Endothelial cell of umbilical vein (primary cell): ENCODE data around the gene SMPX. TPM values are rescaled to one million over a fixed set of nuclear protein-coding genes. Genes with fewer than 3 reads are reported as not detected.

Experiments
- BruUV-seq: library from RNA; stranded (reverse); fragments of 400-500 nt; replicated peaks from 2 replicates; lab custom pipeline; 2021; lab: Mats Ljungman, UMichigan
- CTCF ChIA-PET: fragments of 300-600, 350-600 bp; sonication (Branson Sonifier 250); formaldehyde crosslinking; loops from one replicate; lab custom pipeline; 2021; ENCODE audit warnings: antibody characterized with exemption, inconsistent platforms; lab: Charles Lee
- POLR2A ChIA-PET: fragments of 300-600, 350-600 bp; sonication (Branson Sonifier 250); formaldehyde crosslinking; loops from one replicate; lab custom pipeline; 2021; ENCODE audit warnings: antibody characterized with exemption, inconsistent platforms; lab: Charles Lee
- DNase-seq: peaks from one replicate; pipeline ENCODE4 v3.0.0-alpha.2; 2011; ENCODE audit warnings: low read depth, low spot score
- FAIRE-seq: peaks from 2 replicates; lab custom pipeline; 2011; peaks lifted over from hg19 to GRCh38; lab: Jason Lieb, UNC
- H2AFZ ChIP-seq: 2 replicates; pipeline ENCODE4 v1.6.0; 2012; ENCODE audit warnings: low read depth, low read length, control low read depth, inconsistent platforms
- H3K27ac ChIP-seq: 2 replicates; pipeline ENCODE4 v1.5.1; 2011; ENCODE audit warnings: low read depth, mild to moderate bottlenecking, control low read depth, low read length, moderate library complexity; ENCODE audit not compliant: insufficient read depth
- H3K27me3 ChIP-seq, 2 experiments: 2 replicates each; pipeline versions ENCODE4 v1.6.0 to v1.6.1; 2011; ENCODE audit warnings: low read length in 2 of 2, mixed read lengths in 1 of 2; ENCODE audit not compliant: control insufficient read depth in 2 of 2, insufficient read depth in 2 of 2
- H3K36me3 ChIP-seq, 2 experiments: 2 replicates in 1 of 2; 3 replicates in 1 of 2; pipeline ENCODE4 v1.5.1; 2011; ENCODE audit warnings: low read length in 2 of 2, mild to moderate bottlenecking in 1 of 2, moderate library complexity in 1 of 2; ENCODE audit not compliant: control insufficient read depth in 2 of 2, insufficient read depth in 2 of 2; ENCODE audit errors: extremely low read depth in 1 of 2
- H3K4me1 ChIP-seq: 3 replicates; pipeline ENCODE4 v1.5.1; 2011; ENCODE audit warnings: mild to moderate bottlenecking, low read length; ENCODE audit not compliant: control insufficient read depth, insufficient read depth; ENCODE audit errors: extremely low read depth
- H3K4me2 ChIP-seq: 2 replicates; pipeline ENCODE4 v1.6.1; 2011; ENCODE audit warnings: low read length, control low read depth, mixed read lengths; ENCODE audit not compliant: insufficient read depth
- H3K4me3 ChIP-seq, 3 experiments: fragments of 200-600 bp in 1 of 3; sonication (generic), shearing (Covaris generic) in 1 of 3; replicated peaks in 1 of 3; 2 replicates each; pipeline ENCODE4 v1.5.1; 2011 to 2016; ENCODE audit warnings: control low read depth in 3 of 3, low read length in 3 of 3, mild to moderate bottlenecking in 2 of 3, inconsistent platforms in 1 of 3, low read depth in 1 of 3, moderate library complexity in 1 of 3; ENCODE audit not compliant: insufficient read depth in 1 of 3
- H3K79me2 ChIP-seq: 2 replicates; pipeline ENCODE4 v1.6.0; 2012; ENCODE audit warnings: low read length, inconsistent platforms; ENCODE audit not compliant: control insufficient read depth, insufficient read depth
- H3K9ac ChIP-seq: replicated peaks from 2 replicates; pipeline ENCODE3; 2011; ENCODE audit warnings: low read length, control low read depth; ENCODE audit not compliant: insufficient read depth; ENCODE audit errors: extremely low read depth
- H3K9me1 ChIP-seq: replicated peaks from 3 replicates; pipeline ENCODE4 v1.6.0; 2011; ENCODE audit warnings: mild to moderate bottlenecking, low read length; ENCODE audit not compliant: control insufficient read depth, insufficient read depth; ENCODE audit errors: extremely low read depth
- H3K9me3 ChIP-seq: replicated peaks from 2 replicates; pipeline ENCODE4 v1.5.1; 2012; ENCODE audit warnings: low read length, inconsistent platforms; ENCODE audit not compliant: control insufficient read depth, insufficient read depth
- H4K20me1 ChIP-seq: replicated peaks from 2 replicates; pipeline ENCODE3; 2011; ENCODE audit warnings: mild to moderate bottlenecking, low read length; ENCODE audit not compliant: control insufficient read depth, insufficient read depth; ENCODE audit errors: extremely low read depth
- CTCF ChIP-seq, 2 donors: IDR thresholded peaks; 1 replicate in 1 of 2; 2 replicates in 1 of 2; pipeline ENCODE4 v1.5.1; 2011; ENCODE audit warnings: low read length in 2 of 2, mild to moderate bottlenecking in 2 of 2, moderate library complexity in 2 of 2, control low read depth in 1 of 2, inconsistent platforms in 1 of 2, low read depth in 1 of 2; ENCODE audit not compliant: insufficient read depth in 1 of 2; ENCODE audit errors: extremely low read depth in 1 of 2
- FOS ChIP-seq: IDR thresholded peaks from 2 replicates; pipeline ENCODE4 v1.6.1; 2011; ENCODE audit warnings: mild to moderate bottlenecking, low read length, moderate library complexity, borderline replicate concordance; ENCODE audit not compliant: insufficient read depth
- GATA2 ChIP-seq: IDR thresholded peaks from 2 replicates; pipeline ENCODE4 v1.7.0; 2011; ENCODE audit warnings: low read depth, mild to moderate bottlenecking, moderate library complexity, mixed read lengths, low read length; ENCODE audit not compliant: insufficient read length, insufficient read depth
- JUN ChIP-seq: IDR thresholded peaks from 2 replicates; pipeline ENCODE4 v1.6.1; 2011; ENCODE audit warnings: borderline replicate concordance, low read depth; ENCODE audit not compliant: insufficient read length, insufficient read depth
- MAX ChIP-seq: IDR thresholded peaks from 2 replicates; pipeline ENCODE4 v1.6.1; 2011; ENCODE audit not compliant: insufficient read depth, insufficient read length
- MYC ChIP-seq: IDR thresholded peaks from one replicate; pipeline ENCODE4 v1.6.1; 2011; ENCODE audit warnings: mild to moderate bottlenecking, low read depth, low read length
- POLR2A ChIP-seq: IDR thresholded peaks from 2 replicates; pipeline ENCODE4 v1.6.1; 2012; ENCODE audit warnings: low read depth, mild to moderate bottlenecking, control low read depth, low read length
- POLR2AphosphoS5 ChIP-seq: IDR thresholded peaks from 2 replicates; pipeline ENCODE4 v1.6.1; 2012; ENCODE audit warnings: low read depth, mild to moderate bottlenecking, control low read depth, low read length, moderate library complexity; ENCODE audit not compliant: insufficient read depth
- dilution Hi-C: fragments of 300-500 bp; cut with MboI; formaldehyde crosslinking; loops from one replicate; pipeline ENCODE4 v1.15.0; 2019; ENCODE audit warnings: low sequenced_read_pairs; ENCODE audit not compliant: extremely low pct_ligation_motif_present
- intact Hi-C: fragments of 100-400 bp; cut with micrococcal nuclease; formaldehyde crosslinking; loops from one replicate; pipeline ENCODE4 v1.10.0; 2022
- polyA plus RNA-seq, 4 experiments: library from polyadenylated mRNA; depleted of rRNA in 3 of 4; stranded (reverse) in 3 of 4; unstranded in 1 of 4; fragments of >200 nt; gene quantifications; 2 replicates each; pipeline versions ENCODE4 v1.2.1 to v1.2.3, GENCODE V29; 2011 to 2012; ENCODE audit warnings: missing spikeins in 1 of 4
- total RNA-seq: library from RNA; stranded (reverse); gene quantifications from 2 replicates; pipeline ENCODE4 v1.2.3, GENCODE V29; 2021

Gene SMPX
- total and polyA plus RNA-seq, 2 donors (not counting 3 experiments of a cell fraction or from before 2014, with no cell fraction given): not detected

- intact Hi-C loops (no loop called here), dilution Hi-C loops (no loop called here)
- H3K36me3 ChIP-seq: no peaks in the 10 kb centered on the region
- DNase-seq: no peak
- no peak for FAIRE-seq
- no peak overlapping the region for H3K4me2 ChIP-seq
- no peak for TF ChIP-seq GATA2
- TF ChIP-seq JUN: no peak
- TF ChIP-seq MAX: no peak
- no peak for TF ChIP-seq POLR2AphosphoS5
- no peak for TF ChIP-seq MYC
- no peak for TF ChIP-seq POLR2A
- no peak for TF ChIP-seq FOS
- TF ChIP-seq CTCF (IDR thresholded peaks at IDR 0.05; ENCODE audit: extremely low read depth in 1 of 2, insufficient read depth in 1 of 2, low read depth in 1 of 2, low read length in 2 of 2): no peak
- no peak overlapping the region for H3K27ac ChIP-seq
- H2AFZ ChIP-seq: no peak overlapping the region
- no peaks in the 10 kb centered on the region for H3K9me3 ChIP-seq
- H4K20me1 ChIP-seq: no peaks in the 10 kb centered on the region
- no TSS peak for BruUV-seq
- H3K4me3 ChIP-seq: no peak overlapping the region
- POLR2A ChIA-PET: no interaction called here
- no peak overlapping the region for H3K9ac ChIP-seq
- CTCF ChIA-PET: no interaction called here
- no peaks in the 10 kb centered on the region for H3K79me2 ChIP-seq
- H3K9me1 ChIP-seq: no peaks in the 10 kb centered on the region
- H3K27me3 ChIP-seq: no peaks in the 10 kb centered on the region
- H3K4me1 ChIP-seq: no peaks in the 10 kb centered on the region
Observed at GRCh38 chrX:21781525-21781924, 23.6 kb upstream of the SMPX start.
